ENCODE results near the gene MRPL40. TPM values are rescaled to one million over a fixed set of nuclear protein-coding genes. Genes with fewer than 3 reads are reported as not detected.

The MRPL40 gene
- total and polyA plus RNA-seq, 12 donors, result 22.4 to 132 (median 54.7) TPM

DNA sequence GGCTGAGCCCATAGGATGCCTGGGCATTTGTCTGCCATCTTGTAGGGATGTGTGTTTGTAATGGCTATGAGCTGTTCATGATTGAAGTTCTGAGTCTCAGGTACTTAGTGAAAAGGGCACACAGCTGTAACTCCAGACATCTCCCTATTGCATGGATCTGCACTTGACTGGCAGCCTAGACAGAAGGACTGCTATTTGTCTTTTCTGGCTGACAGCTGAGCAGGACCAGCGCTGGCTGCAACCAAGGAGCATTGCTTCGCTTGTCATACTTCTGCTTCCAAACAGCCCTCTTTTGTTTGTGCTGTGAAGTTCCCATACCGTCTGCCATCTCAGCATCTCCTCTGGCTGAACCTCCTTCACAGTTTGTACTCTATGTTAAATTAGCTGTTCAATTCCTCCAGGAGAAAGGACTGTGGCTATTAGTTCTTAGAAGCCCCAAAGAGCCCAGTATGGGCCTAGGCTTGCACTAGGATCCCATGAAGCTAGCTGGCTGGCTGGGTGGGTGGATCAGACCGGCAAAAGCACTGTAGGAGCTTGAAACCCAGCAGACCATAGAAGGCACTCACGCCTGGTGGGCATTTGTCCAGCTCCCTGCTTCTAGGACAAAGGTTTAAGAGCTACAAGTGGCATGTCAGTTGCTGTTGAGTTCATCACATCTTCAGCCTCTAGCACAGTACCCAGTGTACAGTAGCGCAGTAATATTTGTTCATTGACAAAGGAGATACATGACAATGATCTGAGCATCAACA lies 21.2 kb upstream of the MRPL40 start:
- no peak for DNase-seq
- Histone ChIP-seq H3K27me3 (no peaks in the 10 kb centered on the region), H3K4me1 (replicated peaks in 1 of 2) (peaks cover 0 to 9% of the 10 kb centered on the region in 2 donors), H3K27ac (no peak overlapping the region), H3K9me3 (replicated peaks in 1 of 3) (no peaks in the 10 kb centered on the region), H3K36me3 (replicated peaks in 1 of 2) (peaks cover 0 to 42% of the 10 kb centered on the region in 2 donors), H3K4me3 (no peak overlapping the region)
- no peak for TF ChIP-seq POLR2A (IDR thresholded peaks at IDR 0.05)
- TF ChIP-seq, protein P1, sequence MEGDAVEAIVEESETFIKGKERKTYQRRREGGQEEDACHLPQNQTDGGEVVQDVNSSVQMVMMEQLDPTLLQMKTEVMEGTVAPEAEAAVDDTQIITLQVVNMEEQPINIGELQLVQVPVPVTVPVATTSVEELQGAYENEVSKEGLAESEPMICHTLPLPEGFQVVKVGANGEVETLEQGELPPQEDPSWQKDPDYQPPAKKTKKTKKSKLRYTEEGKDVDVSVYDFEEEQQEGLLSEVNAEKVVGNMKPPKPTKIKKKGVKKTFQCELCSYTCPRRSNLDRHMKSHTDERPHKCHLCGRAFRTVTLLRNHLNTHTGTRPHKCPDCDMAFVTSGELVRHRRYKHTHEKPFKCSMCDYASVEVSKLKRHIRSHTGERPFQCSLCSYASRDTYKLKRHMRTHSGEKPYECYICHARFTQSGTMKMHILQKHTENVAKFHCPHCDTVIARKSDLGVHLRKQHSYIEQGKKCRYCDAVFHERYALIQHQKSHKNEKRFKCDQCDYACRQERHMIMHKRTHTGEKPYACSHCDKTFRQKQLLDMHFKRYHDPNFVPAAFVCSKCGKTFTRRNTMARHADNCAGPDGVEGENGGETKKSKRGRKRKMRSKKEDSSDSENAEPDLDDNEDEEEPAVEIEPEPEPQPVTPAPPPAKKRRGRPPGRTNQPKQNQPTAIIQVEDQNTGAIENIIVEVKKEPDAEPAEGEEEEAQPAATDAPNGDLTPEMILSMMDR (IDR thresholded peaks at IDR 0.05), result no peak
- intact Hi-C loops (cut with DNase I), result no loop called here
- WGBS, 4 donors, result 93 to 96% (median 95%) methylated on average over 5 to 6 of the region's 6 CpGs

DNA sequence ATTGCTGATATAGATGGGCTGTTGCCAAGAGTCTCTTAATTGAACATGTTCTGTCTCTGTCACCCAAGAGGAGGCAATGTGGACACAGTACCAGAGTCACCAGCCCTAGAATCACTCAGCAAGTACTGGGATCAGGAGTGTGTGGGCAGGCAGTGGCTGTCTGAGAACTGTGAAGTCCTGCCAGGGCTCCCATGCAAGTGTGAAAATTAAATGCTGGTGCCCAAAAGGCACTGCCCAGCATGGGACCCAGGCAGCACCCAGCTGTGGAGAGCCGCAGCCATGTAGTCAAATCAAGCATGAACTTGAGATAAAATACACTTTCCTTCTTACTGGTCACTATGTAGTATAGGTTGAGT lies 20.7 kb upstream of the MRPL40 start:
- peaks cover 0 to 37% of the 10 kb centered on the region in 2 donors for H3K36me3 ChIP-seq (replicated peaks in 1 of 2)
- no peaks in the 10 kb centered on the region for H3K27me3 ChIP-seq
- WGBS, 4 donors, result 92 to 100% (median 97%) methylated on average over 1 of the region's 1 CpG
- TF ChIP-seq, protein P1 (IDR thresholded peaks at IDR 0.05), result no peak
- no peak for TF ChIP-seq POLR2A (IDR thresholded peaks at IDR 0.05)
- no peak overlapping the region for H3K4me3 ChIP-seq
- H3K9me3 ChIP-seq (replicated peaks in 1 of 3), result no peaks in the 10 kb centered on the region
- no peak overlapping the region for H3K27ac ChIP-seq
- intact Hi-C loops (cut with DNase I), result no loop called here
- peaks cover 0 to 9% of the 10 kb centered on the region in 2 donors for H3K4me1 ChIP-seq (replicated peaks in 1 of 2)
- DNase-seq, result no peak

DNA sequence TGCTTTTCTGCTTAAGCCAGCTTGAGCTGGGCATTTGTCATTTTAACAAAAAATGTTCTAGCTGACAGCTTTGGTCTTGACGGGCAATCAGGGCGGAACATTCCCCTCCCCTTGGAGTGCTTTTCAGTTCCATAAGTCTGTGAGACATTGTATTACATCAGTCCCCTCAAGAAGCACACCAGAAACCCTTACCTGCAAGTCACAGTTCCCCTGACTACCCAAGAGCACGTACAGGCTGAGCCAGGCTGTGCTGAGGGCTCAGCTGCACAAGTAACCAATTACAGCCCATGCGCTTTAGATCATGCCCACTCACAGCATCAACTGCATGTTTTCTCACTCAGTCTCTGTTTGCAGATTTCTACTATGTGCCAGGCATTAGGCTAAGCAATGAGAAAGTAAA lies 19.9 kb upstream of the MRPL40 start:
- no peaks in the 10 kb centered on the region for H3K9me3 ChIP-seq (replicated peaks in 1 of 3)
- intact Hi-C loops (cut with DNase I), result no loop called here
- H3K4me3 ChIP-seq, result no peak overlapping the region
- no peak for TF ChIP-seq POLR2A (IDR thresholded peaks at IDR 0.05)
- TF ChIP-seq, protein P1 (IDR thresholded peaks at IDR 0.05), result no peak
- 71 to 86% (median 77%) methylated on average over 4 of the region's 4 CpGs for WGBS, 4 donors
- peaks cover 0 to 9% of the 10 kb centered on the region in 2 donors for H3K4me1 ChIP-seq (replicated peaks in 1 of 2)
- H3K27me3 ChIP-seq, result no peaks in the 10 kb centered on the region
- DNase-seq, result no peak
- peaks cover 0 to 28% of the 10 kb centered on the region in 2 donors for H3K36me3 ChIP-seq (replicated peaks in 1 of 2)
- no peak overlapping the region for H3K27ac ChIP-seq

DNA sequence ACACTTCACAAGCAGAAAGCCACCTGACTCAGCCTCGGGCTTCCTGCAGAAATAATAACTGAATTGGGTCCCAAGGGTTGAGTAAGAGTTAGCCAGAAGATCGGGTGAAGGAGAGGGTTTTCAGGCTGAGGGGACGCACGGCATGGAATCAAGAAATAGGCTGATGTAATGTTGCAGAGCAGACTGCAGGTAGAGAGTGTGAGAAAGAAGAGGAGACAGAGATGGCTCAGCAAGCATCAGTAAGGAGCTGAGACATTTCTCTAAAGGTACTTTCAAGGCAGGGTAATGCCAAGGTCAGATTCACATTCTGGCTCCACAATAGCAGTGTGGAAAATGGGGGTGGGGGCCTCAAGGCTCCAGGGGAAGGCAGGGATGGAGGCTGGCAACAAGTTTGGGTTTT lies 19.4 kb upstream of the MRPL40 start:
- no peaks in the 10 kb centered on the region for H3K9me3 ChIP-seq (replicated peaks in 1 of 3)
- TF ChIP-seq POLR2A (IDR thresholded peaks at IDR 0.05), result no peak
- TF ChIP-seq, protein P1 (IDR thresholded peaks at IDR 0.05), result no peak
- H3K4me3 ChIP-seq, result no peak overlapping the region
- 58 to 71% (median 60%) methylated on average over 4 of the region's 4 CpGs for WGBS, 4 donors
- no peak for DNase-seq
- no peaks in the 10 kb centered on the region for H3K27me3 ChIP-seq
- intact Hi-C loops (cut with DNase I), result no loop called here
- H3K27ac ChIP-seq, result no peak overlapping the region
- peaks cover 0 to 9% of the 10 kb centered on the region in 2 donors for H3K4me1 ChIP-seq (replicated peaks in 1 of 2)
- peaks cover 0 to 24% of the 10 kb centered on the region in 2 donors for H3K36me3 ChIP-seq (replicated peaks in 1 of 2)
